D721Med (cell line): ENCODE measurements around the gene SEC31A.

ENCODE experiments used
- DNase-seq: peaks from one replicate; pipeline ENCODE4 v3.0.0; 2011; ENCODE audit warnings: low spot score; ENCODE audit not compliant: insufficient read length
- FAIRE-seq: peaks from 2 replicates; lab custom pipeline; 2011; peaks lifted over from hg19 to GRCh38; lab: Jason Lieb, UNC
- CTCF ChIP-seq: IDR thresholded peaks from 2 replicates; pipeline ENCODE4 v1.5.1; 2012; ENCODE audit warnings: mild to moderate bottlenecking, control low read depth; ENCODE audit not compliant: insufficient read depth; ENCODE audit errors: missing control alignments

Gene SEC31A

GRCh38 chr4:82811392-82811791 is 79.6 kb downstream of the SEC31A start:
- no peak for TF ChIP-seq CTCF
- DNase-seq (no peak), FAIRE-seq (no peak)

GRCh38 chr4:82810176-82810575 is 80.8 kb downstream of the SEC31A start:
- no peak for DNase-seq
- no peak for FAIRE-seq
- TF ChIP-seq CTCF, result no peak

GRCh38 chr4:82809619-82810018 is 81.3 kb downstream of the SEC31A start:
- no peak for FAIRE-seq

GRCh38 chr4:82803746-82804145 is 87.2 kb downstream of the SEC31A start:
- TF ChIP-seq CTCF, result no peak
- DNase-seq (no peak), FAIRE-seq (no peak)

More at GRCh38 chr4:82809619-82810018, 81.3 kb downstream of the SEC31A start:
- no peak for TF ChIP-seq CTCF
- no peak for DNase-seq

GRCh38 chr4:82802911-82803310 is 88.0 kb downstream of the SEC31A start:
- TF ChIP-seq CTCF, result no peak
- DNase-seq (no peak), FAIRE-seq (no peak)

- peak; percentile 69 for TF ChIP-seq CTCF
- FAIRE-seq (peak; percentile 51), DNase-seq (no peak)
These were observed 88.9 kb downstream of the SEC31A start for GRCh38 chr4:82801910-82802521.
